Suprapubic skin (tissue), 3 donors: ENCODE results near the gene MTMR2.

Experiments
- POLR2A ChIP-seq, 2 donors: fragments of 450-650 bp; IDR thresholded peaks; one replicate each; pipeline ENCODE4 v1.6.1; 2017; ENCODE audit warnings: antibody characterized with exemption in 2 of 2, mild to moderate bottlenecking in 2 of 2, moderate library complexity in 2 of 2
- TF ChIP-seq, protein P1 (sequence below), 2 donors: fragments of 200-600 bp in 1 of 2; fragments of 450-650 bp in 1 of 2; sonication (generic) in 1 of 2; IDR thresholded peaks; one replicate each; pipeline ENCODE4 v1.5.1; 2016 to 2019; ENCODE audit warnings: antibody characterized with exemption in 2 of 2, mild to moderate bottlenecking in 1 of 2, moderate library complexity in 1 of 2

DNA sequence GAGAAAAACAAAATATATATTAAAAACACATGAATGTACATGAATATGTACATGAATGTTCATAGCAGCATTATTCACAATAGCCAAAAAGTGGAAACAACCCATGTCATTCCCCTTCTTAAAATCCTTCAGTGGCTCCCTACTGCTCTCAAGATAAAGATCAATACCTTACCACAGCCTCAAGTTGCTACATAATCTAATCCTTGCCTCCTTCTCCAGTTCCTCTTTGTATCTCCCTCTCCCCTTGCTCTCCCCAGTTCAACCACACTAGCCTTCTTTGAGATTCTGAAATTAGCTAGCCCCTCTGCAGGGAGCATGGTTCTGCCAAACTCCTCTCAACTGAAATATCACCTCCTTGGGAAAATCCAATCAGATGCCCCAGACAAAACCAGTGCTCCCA lies 28.1 kb downstream of the MTMR2 start:
- TF ChIP-seq, protein P1, sequence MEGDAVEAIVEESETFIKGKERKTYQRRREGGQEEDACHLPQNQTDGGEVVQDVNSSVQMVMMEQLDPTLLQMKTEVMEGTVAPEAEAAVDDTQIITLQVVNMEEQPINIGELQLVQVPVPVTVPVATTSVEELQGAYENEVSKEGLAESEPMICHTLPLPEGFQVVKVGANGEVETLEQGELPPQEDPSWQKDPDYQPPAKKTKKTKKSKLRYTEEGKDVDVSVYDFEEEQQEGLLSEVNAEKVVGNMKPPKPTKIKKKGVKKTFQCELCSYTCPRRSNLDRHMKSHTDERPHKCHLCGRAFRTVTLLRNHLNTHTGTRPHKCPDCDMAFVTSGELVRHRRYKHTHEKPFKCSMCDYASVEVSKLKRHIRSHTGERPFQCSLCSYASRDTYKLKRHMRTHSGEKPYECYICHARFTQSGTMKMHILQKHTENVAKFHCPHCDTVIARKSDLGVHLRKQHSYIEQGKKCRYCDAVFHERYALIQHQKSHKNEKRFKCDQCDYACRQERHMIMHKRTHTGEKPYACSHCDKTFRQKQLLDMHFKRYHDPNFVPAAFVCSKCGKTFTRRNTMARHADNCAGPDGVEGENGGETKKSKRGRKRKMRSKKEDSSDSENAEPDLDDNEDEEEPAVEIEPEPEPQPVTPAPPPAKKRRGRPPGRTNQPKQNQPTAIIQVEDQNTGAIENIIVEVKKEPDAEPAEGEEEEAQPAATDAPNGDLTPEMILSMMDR (IDR thresholded peaks at IDR 0.05): no peak
- TF ChIP-seq POLR2A (IDR thresholded peaks at IDR 0.05): no peak
